Natural killer cell (primary cell): ENCODE data around the gene SLAIN2. TPM values are rescaled to one million over a fixed set of nuclear protein-coding genes. Genes with fewer than 3 reads are reported as not detected.

Experiments used
- ATAC-seq, 3 donors: fragments of 150-1000 bp in 2 of 3; fragments of 200-7000 bp in 1 of 3; cut with Tn5 transposase; 1 replicate in 1 of 3; 2 replicates in 2 of 3; pipeline ENCODE4 v1.10.0; 2021; ENCODE audit warnings: mild to moderate bottlenecking in 2 of 3, moderate library complexity in 2 of 3
- DNase-seq, 2 donors: peaks; one replicate each; pipeline versions ENCODE4 v3.0.0 to v3.0.0-alpha.2; 2013 to 2021; ENCODE audit warnings: mixed read lengths in 1 of 2
- H3K27ac ChIP-seq: one replicate; pipeline ENCODE4 v1.5.1; 2013; ENCODE audit warnings: mild to moderate bottlenecking, low read length
- H3K27me3 ChIP-seq: one replicate; pipeline ENCODE4 v1.6.1; 2013; ENCODE audit warnings: low read length; ENCODE audit not compliant: control insufficient read depth, insufficient read depth
- H3K36me3 ChIP-seq: one replicate; pipeline ENCODE4 v1.6.1; 2013; ENCODE audit warnings: low read length; ENCODE audit not compliant: control insufficient read depth, insufficient read depth
- H3K4me1 ChIP-seq: one replicate; pipeline ENCODE4 v1.6.1; 2013; ENCODE audit warnings: low read length; ENCODE audit not compliant: control insufficient read depth, insufficient read depth
- H3K4me3 ChIP-seq: one replicate; pipeline ENCODE4 v1.5.1; 2013; ENCODE audit warnings: low read length
- H3K9me3 ChIP-seq: one replicate; pipeline ENCODE4 v1.6.1; 2013; ENCODE audit warnings: low read length; ENCODE audit not compliant: control insufficient read depth, insufficient read depth
- H3K27ac Mint-ChIP-seq, 2 donors: one replicate each; pipeline ENCODE4 v1.8.0; 2022; ENCODE audit warnings: mild to moderate bottlenecking in 2 of 2, mixed read lengths in 2 of 2, moderate library complexity in 1 of 2
- H3K27me3 Mint-ChIP-seq, 2 donors: one replicate each; pipeline ENCODE4 v1.8.0; 2022; ENCODE audit warnings: low read depth in 2 of 2, mixed read lengths in 2 of 2
- H3K36me3 Mint-ChIP-seq: one replicate; pipeline ENCODE4 v1.8.0; 2022; ENCODE audit warnings: mixed read lengths
- H3K4me1 Mint-ChIP-seq, 2 donors: one replicate each; pipeline ENCODE4 v1.8.0; 2022; ENCODE audit warnings: mixed read lengths in 2 of 2
- H3K4me3 Mint-ChIP-seq: one replicate; pipeline ENCODE4 v1.8.0; 2022; ENCODE audit warnings: mild to moderate bottlenecking, moderate library complexity, mixed read lengths
- H3K9me3 Mint-ChIP-seq, 2 donors: one replicate each; pipeline ENCODE4 v1.8.0; 2022; ENCODE audit warnings: mixed read lengths in 2 of 2
- WGBS: methylation state at CpG from one replicate; pipeline ENCODE4 v1.1.7; 2013; ENCODE audit warnings: missing lambda C conversion rate; ENCODE audit not compliant: insufficient coverage; 5-methylcytosine and 5-hydroxymethylcytosine counted together
- intact Hi-C: fragments of 100-400 bp; cut with micrococcal nuclease; formaldehyde crosslinking; loops from one replicate; pipeline ENCODE4 v1.14.2; 2022
- total RNA-seq, 4 donors: library from RNA; stranded (reverse); fragments of 120-200 nt in 1 of 4; gene quantifications; one replicate each; pipeline versions ENCODE4 v1.2.3 to v1.2.4, GENCODE V29; 2013 to 2022
- TF ChIP-seq, protein P1 (sequence below): fragments of 200-600 bp; IDR thresholded peaks from one replicate; pipeline ENCODE4 v1.8.0; 2022; ENCODE audit warnings: antibody characterized with exemption

SLAIN2 gene
- total RNA-seq, 3 donors from 2014 or later (not counting 1 experiment from before 2014, with no cell fraction given), result 76.9 to 103 (median 98.5) TPM

DNA sequence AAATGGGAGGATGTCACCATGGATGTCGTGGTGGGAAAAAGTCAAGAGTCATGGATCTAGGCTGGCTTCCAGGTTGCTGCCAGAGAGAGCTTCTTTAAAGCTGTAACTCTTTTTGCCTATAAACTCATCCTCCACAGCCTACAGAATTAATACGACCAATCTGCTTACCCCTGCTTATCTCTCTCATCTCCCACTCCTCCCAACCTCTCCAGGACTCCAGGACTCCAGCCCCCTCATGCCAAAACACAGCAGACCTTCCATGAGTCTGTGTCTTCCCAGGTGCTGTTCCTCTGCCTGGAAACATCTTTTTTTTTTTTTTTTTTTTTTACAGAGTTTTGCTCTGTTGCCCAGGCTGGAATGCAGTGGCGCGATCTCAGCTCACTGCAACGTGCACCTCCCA is 126.6 kb downstream of the SLAIN2 start:
- 66% methylated on average over 5 of the region's 5 CpGs for WGBS
- DNase-seq, result no peak
- H3K9me3 ChIP-seq, result peaks cover 3% of the 10 kb centered on the region
- peaks cover 7 to 17% of the 10 kb centered on the region in 2 donors for H3K27me3 Mint-ChIP-seq
- H3K4me1 ChIP-seq, result no peaks in the 10 kb centered on the region
- H3K4me3 ChIP-seq, result no peak overlapping the region
- H3K36me3 Mint-ChIP-seq, result no peaks in the 10 kb centered on the region
- TF ChIP-seq, protein P1, sequence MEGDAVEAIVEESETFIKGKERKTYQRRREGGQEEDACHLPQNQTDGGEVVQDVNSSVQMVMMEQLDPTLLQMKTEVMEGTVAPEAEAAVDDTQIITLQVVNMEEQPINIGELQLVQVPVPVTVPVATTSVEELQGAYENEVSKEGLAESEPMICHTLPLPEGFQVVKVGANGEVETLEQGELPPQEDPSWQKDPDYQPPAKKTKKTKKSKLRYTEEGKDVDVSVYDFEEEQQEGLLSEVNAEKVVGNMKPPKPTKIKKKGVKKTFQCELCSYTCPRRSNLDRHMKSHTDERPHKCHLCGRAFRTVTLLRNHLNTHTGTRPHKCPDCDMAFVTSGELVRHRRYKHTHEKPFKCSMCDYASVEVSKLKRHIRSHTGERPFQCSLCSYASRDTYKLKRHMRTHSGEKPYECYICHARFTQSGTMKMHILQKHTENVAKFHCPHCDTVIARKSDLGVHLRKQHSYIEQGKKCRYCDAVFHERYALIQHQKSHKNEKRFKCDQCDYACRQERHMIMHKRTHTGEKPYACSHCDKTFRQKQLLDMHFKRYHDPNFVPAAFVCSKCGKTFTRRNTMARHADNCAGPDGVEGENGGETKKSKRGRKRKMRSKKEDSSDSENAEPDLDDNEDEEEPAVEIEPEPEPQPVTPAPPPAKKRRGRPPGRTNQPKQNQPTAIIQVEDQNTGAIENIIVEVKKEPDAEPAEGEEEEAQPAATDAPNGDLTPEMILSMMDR, result no peak
- H3K27me3 ChIP-seq, result no peaks in the 10 kb centered on the region
- intact Hi-C loops, result no loop called here
- H3K4me3 Mint-ChIP-seq, result no peak overlapping the region
- H3K27ac ChIP-seq, result no peak overlapping the region
- no peak for ATAC-seq
- no peaks in the 10 kb centered on the region for H3K36me3 ChIP-seq
- H3K4me1 Mint-ChIP-seq, result no peaks in the 10 kb centered on the region
- H3K27ac Mint-ChIP-seq, result no peak overlapping the region
- H3K9me3 Mint-ChIP-seq, result no peaks in the 10 kb centered on the region

DNA sequence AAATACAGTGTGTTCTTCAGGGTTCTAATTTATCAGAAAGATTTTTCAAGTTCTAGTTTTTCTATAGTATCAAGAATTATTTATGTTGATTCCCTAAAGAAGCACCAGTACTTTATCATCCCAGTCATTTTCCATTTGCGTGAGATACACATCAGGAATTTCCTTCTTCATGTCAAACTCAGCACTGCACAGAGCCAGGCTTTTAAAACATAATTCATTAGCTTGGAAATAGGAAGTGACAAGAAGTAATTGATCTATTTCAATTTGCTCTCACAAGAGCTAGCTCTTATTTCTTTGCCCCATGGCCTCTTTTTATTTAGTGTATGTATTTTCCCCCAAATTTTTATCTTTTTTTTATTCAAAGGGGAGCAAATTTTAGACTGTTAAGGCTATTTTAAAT is 128.8 kb downstream of the SLAIN2 start:
- no peak for DNase-seq
- Mint-ChIP-seq H3K27ac (no peak overlapping the region), H3K36me3 (no peaks in the 10 kb centered on the region), H3K9me3 (no peaks in the 10 kb centered on the region), H3K4me1 (no peaks in the 10 kb centered on the region), H3K4me3 (no peak overlapping the region), H3K27me3 (peaks cover 7 to 11% of the 10 kb centered on the region in 2 donors)
- TF ChIP-seq, protein P1, result no peak
- no peak for ATAC-seq
- no peaks in the 10 kb centered on the region for H3K4me1 ChIP-seq
- no peak overlapping the region for H3K27ac ChIP-seq
- H3K4me3 ChIP-seq, result no peak overlapping the region
- no peaks in the 10 kb centered on the region for H3K9me3 ChIP-seq
- WGBS, result no CpG with 5 or more reads among the region's 1 CpG
- intact Hi-C loops, result no loop called here
- H3K36me3 ChIP-seq, result no peaks in the 10 kb centered on the region
- no peaks in the 10 kb centered on the region for H3K27me3 ChIP-seq

DNA sequence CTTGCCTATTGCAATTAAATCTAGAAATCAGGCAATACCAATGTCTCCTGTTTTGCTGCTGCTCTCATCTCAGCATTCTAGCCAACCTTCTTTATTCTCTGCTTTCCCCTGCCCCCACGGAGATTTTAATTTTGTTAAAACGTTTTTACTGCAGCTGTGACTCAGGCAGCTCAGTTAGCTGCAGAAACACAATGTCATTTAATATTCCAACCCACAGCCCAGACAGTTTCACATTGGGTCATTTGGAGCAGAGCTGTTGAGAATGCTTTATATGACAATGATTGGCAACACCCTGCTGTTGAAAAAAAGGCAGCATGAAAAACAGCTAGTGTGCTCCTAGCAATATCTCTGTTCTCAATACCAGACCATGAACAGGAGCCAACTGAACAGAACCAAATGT is 129.2 kb downstream of the SLAIN2 start:
- WGBS, result 60% methylated on average over 2 of the region's 2 CpGs

DNA sequence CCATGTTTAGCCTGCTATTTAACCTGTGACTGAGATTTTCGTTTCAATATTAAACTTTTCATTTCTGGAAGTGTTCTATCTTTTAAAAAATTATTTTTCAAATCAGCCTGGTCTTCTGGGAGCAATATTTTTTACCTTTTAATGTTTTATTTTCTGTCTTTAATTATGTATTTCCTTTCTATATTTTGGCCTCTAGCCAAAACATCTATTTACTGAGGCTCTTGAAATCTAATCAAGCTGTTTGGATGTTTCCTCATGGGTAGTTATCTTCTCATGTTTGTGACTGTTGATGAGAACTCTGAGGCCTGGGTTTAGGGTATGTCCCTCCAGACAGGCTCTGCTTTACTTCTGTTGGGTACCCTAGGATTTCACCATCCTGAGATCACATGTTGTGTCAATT is 131.5 kb downstream of the SLAIN2 start:
- no peaks in the 10 kb centered on the region for H3K36me3 ChIP-seq
- H3K4me1 ChIP-seq, result no peaks in the 10 kb centered on the region
- H3K27me3 ChIP-seq, result no peaks in the 10 kb centered on the region
- H3K27me3 Mint-ChIP-seq, result peaks cover 12 to 25% of the 10 kb centered on the region in 2 donors
- no CpG with 5 or more reads among the region's 1 CpG for whole genome bisulfite sequencing
- TF ChIP-seq, protein P1, result no peak
- ATAC-seq, result no peak
- no peaks in the 10 kb centered on the region for H3K9me3 Mint-ChIP-seq
- H3K9me3 ChIP-seq, result no peaks in the 10 kb centered on the region
- H3K27ac ChIP-seq, result no peak overlapping the region
- no peak overlapping the region for H3K4me3 Mint-ChIP-seq
- H3K27ac Mint-ChIP-seq, result no peak overlapping the region
- peaks cover 0 to 6% of the 10 kb centered on the region in 2 donors for H3K4me1 Mint-ChIP-seq
- intact Hi-C loops, result no loop called here
- no peak for DNase-seq
- no peak overlapping the region for H3K4me3 ChIP-seq
- H3K36me3 Mint-ChIP-seq, result no peaks in the 10 kb centered on the region

More for the DNA sequence above, 129.2 kb downstream of the SLAIN2 start:
- Histone ChIP-seq H3K4me3 (no peak overlapping the region), H3K36me3 (no peaks in the 10 kb centered on the region), H3K27ac (no peak overlapping the region), H3K27me3 (no peaks in the 10 kb centered on the region), H3K4me1 (no peaks in the 10 kb centered on the region), H3K9me3 (no peaks in the 10 kb centered on the region)
- Mint-ChIP-seq H3K36me3 (no peaks in the 10 kb centered on the region), H3K4me3 (no peak overlapping the region), H3K27me3 (peaks cover 7 to 15% of the 10 kb centered on the region in 2 donors), H3K4me1 (no peaks in the 10 kb centered on the region), H3K9me3 (no peaks in the 10 kb centered on the region), H3K27ac (no peak overlapping the region)
- TF ChIP-seq, protein P1, result no peak
- intact Hi-C loops, result no loop called here
- ATAC-seq (no peak), DNase-seq (no peak)
